D721Med (cell line): ENCODE measurements around the gene PHF21A.

ENCODE experiments used
- DNase-seq: peaks from one replicate; pipeline ENCODE4 v3.0.0; 2011; ENCODE audit warnings: low spot score; ENCODE audit not compliant: insufficient read length
- FAIRE-seq: peaks from 2 replicates; lab custom pipeline; 2011; peaks lifted over from hg19 to GRCh38; lab: Jason Lieb, UNC
- TF ChIP-seq, protein P1 (sequence below): IDR thresholded peaks from 2 replicates; pipeline ENCODE4 v1.5.1; 2012; ENCODE audit warnings: mild to moderate bottlenecking, control low read depth; ENCODE audit not compliant: insufficient read depth; ENCODE audit errors: missing control alignments

The PHF21A gene

DNA sequence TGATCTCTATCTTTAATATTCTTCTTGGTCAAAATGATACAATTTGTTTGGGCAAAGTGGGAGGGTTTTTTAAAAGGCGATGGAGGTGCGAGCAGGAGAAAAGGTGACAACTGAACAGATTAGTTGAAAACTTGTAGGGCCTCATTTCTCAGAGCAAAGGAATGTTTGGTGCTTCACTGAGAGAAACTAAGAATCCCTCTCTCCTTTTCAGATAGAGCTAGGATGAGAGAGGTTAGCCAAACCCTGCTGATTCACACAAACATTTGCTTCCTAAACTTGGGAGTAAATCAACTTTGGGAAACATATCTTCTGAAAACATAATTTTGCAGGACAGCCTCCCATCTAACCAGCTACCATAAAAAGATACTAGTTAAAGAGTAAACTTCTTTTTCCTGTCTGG lies 57.0 kb downstream of the PHF21A start:
- TF ChIP-seq, protein P1, sequence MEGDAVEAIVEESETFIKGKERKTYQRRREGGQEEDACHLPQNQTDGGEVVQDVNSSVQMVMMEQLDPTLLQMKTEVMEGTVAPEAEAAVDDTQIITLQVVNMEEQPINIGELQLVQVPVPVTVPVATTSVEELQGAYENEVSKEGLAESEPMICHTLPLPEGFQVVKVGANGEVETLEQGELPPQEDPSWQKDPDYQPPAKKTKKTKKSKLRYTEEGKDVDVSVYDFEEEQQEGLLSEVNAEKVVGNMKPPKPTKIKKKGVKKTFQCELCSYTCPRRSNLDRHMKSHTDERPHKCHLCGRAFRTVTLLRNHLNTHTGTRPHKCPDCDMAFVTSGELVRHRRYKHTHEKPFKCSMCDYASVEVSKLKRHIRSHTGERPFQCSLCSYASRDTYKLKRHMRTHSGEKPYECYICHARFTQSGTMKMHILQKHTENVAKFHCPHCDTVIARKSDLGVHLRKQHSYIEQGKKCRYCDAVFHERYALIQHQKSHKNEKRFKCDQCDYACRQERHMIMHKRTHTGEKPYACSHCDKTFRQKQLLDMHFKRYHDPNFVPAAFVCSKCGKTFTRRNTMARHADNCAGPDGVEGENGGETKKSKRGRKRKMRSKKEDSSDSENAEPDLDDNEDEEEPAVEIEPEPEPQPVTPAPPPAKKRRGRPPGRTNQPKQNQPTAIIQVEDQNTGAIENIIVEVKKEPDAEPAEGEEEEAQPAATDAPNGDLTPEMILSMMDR: no peak
- DNase-seq (no peak), FAIRE-seq (no peak)

DNA sequence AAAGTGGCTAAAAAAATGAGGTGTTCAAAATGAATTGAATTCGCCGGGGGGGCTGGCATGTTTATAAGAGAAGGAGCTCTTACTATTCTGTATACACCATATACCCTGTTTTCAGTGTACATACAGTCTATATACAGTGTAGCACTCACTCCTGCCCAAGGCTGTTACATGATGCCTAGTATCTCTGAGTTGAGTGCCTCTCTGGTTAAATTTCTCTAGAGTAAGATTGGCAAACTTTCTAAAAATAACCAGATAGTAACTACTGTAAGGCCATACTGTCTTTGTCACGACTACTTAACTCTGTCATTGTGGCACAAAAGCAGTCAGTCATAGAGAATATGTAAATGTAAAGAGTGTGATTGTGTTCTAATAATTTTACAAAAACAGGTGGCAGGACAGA lies 58.1 kb downstream of the PHF21A start:
- TF ChIP-seq, protein P1: no peak
- no peak for FAIRE-seq
- DNase-seq: no peak

DNA sequence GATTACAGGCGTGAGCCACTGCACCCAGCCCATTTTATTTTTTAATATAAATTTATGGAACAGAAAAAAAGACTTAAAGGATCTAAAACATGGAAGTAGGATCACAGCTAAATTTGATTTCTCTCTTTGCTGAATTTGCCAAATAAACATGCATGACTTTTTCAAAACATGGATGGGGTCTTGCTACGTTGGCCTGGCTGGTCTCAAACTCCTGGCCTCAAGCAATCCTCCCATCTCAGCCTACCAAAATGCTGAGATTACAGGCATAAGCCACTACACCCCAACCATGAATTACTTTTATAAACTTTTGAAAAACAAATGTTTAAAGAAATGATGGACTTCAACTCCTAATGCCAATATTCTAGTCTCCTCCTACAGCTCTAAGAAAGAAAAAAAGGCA lies 61.2 kb downstream of the PHF21A start:
- FAIRE-seq (no peak), DNase-seq (no peak)
- TF ChIP-seq, protein P1: no peak

DNA sequence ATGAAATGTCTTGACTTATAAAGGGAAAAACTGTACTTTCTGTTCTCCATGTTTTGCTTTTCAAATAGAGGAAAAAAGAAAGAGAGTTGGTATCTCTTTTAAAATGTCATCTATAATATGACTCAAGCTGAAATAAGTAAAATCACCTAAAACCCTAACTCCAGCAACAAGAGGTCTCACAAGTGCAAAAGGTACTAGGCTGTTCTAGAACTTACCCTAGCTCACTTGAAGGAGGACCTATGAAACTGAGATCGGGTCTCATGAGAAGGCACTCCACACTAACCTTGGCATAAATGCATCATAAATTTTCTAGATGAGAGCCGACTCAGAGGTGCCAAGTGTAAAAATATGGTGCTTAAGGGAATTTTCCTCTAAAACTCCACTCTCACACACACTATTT lies 63.8 kb downstream of the PHF21A start:
- TF ChIP-seq, protein P1: no peak
- DNase-seq (no peak), FAIRE-seq (no peak)

DNA sequence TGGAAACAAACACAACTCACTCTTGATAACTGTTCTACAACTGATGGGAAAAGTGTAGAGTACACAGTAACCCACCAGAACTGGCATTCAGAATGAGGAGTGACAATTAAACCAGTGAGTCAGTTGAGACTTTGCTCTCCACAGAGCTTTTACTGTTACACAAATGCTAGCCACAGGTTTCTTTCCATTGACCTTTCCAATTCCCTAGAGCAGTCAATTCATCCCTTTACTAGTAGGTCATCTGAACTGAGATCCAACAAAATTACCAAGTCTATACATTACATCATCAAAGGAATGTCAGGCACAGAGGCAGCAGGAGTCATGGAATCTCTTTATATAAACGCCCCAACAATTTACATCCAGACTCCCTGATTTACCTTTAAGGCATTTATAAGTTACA lies 65.9 kb downstream of the PHF21A start:
- TF ChIP-seq, protein P1: no peak
- FAIRE-seq (no peak), DNase-seq (no peak)

DNA sequence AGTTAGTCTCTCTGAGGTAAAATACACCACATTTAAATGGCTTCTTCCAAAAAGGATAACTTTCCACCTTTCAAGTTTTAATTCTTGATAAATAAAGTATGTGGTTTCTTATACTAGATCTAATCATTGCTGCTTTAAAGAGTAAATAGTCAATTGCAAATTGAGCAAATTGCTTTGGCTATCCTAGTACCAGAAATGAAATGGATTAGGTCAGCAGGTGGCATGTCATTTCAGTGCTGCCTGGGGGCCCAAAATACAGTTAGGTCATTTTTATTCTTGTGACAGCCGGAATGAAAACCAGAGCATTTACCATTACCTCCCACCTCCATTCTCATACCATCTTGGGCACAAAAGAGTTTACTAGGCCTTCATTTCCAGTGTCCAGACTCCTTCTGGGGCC lies 70.2 kb downstream of the PHF21A start:
- DNase-seq: no peak
- FAIRE-seq: no peak
- TF ChIP-seq, protein P1: no peak

DNA sequence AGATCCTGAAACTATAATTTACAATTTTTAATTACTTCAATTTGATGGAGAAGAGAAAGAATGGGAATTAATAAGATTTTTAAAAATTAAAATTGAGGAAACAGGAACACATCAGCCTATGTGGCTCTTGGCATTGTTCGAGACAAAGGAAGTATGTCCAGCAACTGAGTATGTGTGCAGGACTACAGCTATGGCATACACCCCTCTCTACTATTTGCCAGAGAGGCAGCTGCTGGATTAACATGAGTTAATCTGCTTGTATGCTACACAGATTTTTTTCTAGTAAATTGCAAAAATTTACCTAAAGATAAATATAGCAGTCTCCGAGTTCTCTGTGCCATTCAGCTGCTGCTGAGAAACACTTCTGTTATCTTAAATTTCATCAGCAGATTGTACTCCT lies 70.6 kb downstream of the PHF21A start:
- no peak for DNase-seq
- no peak for FAIRE-seq
- TF ChIP-seq, protein P1: no peak
